Stimulated activated CD8-positive, alpha-beta memory T cell treated with anti-CD3 and anti-CD28 coated beads, Interleukin-7, amount 100 ng/mL, for 24 hours (primary cell): ENCODE measurements around the gene CSNK1G3.
A peak's percentile ranks its signal among the peaks of the same experiment; 100 is the strongest.
"Not testable (repeated sequence)": the region's sequence is repeated elsewhere in the genome, so short reads cannot be mapped to it uniquely, and the experiment has no call there.

ENCODE experiments used
- DNase-seq: peaks from one replicate; pipeline ENCODE4 v3.0.0-alpha.2; 2020; ENCODE audit warnings: low read depth

Gene CSNK1G3

GRCh38 chr5:123511648-123512605 lies at the start of gene CSNK1G3:
Gene CSNK1G3, plus strand, starts transcription at chr5:123512177. Its CDS starts 33,487 bp downstream, at chr5:123545664.
- peak; percentile 78 for DNase-seq

- not testable (repeated sequence) for DNase-seq
These were observed 45.1 kb upstream of the CSNK1G3 start for GRCh38 chr5:123466839-123467238.

DNA sequence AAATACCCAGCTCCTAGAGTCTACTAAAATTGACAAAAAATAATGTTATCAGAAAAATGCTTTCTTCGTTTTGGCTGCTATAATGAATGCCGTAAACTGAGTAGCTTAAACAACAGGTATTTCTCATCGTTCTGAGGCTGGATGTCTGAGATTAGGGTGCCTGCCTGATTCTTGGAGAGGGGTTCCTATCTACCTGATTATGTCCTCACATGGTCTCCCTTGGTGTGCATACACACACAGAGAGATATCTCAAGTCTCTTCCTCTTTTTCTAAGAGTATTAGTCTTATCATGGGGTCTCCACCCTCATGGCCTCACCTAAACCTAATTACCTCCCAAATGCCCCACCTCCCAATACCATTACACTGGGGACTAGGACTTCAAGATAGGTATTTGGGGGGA lies 40.6 kb upstream of the CSNK1G3 start:
- no peak for DNase-seq

GRCh38 chr5:123472150-123472924 lies 39.6 kb upstream of the CSNK1G3 start:
- DNase-seq = no peak

DNA sequence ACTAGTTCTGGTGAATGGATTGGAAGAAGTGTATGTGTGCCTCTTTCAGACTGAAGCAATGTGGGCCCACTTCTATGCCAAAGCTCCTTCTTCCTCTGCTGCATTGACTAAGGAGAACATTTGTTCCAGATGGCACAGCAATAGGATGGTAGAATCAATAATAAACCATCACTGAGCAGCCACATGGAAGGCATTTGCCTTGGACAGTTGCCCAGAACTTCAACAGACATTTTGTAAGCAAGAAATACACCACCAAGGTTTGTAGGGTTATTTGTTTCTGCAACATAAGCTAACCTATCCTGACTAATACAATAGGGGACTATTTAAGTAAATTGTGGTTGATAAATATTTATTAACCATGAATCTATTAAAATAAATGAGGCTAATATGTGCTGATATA lies 37.7 kb upstream of the CSNK1G3 start:
- DNase-seq = no peak

GRCh38 chr5:123476731-123477130 lies 35.2 kb upstream of the CSNK1G3 start:
- DNase-seq = no peak

DNA sequence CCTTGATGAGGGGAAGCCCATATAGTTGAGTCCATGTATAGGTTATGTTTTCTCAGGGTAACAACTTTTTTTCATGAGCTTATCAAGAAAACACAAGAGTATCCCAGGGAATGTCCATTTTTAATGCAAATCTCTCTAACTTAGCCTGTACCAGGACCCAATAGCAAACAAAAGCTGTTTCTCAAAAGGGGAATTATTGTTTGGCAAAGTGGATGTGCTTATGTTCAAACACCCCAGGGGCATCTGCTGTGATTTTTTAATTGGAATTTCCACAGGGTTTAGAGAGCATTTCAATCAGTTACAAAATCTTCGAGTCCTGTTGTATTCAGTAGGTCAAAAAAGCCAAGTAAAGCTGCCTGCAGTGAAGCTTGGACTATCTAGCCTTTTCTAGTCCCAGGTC lies 33.4 kb upstream of the CSNK1G3 start:
- DNase-seq = no peak

DNA sequence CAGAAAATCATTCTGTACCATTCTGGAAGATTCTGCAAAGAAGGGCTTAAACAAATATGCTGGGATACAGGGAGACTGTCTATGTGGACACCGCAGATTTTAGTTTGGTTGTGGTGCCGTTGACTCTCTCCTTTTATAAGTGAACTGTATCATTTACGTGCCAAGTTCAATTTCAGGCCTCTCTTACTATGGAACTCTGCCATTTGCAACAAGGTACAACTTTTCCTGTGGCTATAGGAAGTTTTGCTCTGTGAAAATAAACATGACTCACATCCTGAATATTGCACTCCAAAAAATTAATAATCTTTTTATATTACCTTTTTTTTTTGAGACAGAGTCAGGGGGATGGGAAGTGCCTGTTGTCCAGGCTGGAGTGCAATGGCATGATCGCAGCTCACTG lies 29.7 kb upstream of the CSNK1G3 start:
- DNase-seq = no peak

- no peak for DNase-seq
These were observed 28.4 kb upstream of the CSNK1G3 start for GRCh38 chr5:123483446-123484077.

DNA sequence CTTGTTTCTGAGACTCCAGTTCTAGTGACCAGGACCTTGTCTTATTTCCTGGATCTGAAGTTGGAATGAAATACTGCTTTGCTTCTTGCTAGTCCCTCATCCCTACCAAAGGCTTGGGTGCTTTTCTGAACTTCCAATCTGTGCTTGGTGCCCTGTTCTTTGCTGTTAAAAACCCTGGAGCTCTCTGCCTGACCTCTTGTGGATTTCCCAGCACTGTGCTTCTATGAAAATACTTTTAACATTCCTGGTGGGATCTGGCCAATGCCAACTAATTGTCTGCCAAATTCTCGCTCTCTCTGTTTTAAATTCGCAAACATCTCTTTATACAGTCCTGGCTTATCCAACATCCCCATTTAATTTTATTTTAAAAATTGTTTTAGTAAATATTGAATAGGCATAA lies 26.7 kb upstream of the CSNK1G3 start:
- DNase-seq = no peak

DNA sequence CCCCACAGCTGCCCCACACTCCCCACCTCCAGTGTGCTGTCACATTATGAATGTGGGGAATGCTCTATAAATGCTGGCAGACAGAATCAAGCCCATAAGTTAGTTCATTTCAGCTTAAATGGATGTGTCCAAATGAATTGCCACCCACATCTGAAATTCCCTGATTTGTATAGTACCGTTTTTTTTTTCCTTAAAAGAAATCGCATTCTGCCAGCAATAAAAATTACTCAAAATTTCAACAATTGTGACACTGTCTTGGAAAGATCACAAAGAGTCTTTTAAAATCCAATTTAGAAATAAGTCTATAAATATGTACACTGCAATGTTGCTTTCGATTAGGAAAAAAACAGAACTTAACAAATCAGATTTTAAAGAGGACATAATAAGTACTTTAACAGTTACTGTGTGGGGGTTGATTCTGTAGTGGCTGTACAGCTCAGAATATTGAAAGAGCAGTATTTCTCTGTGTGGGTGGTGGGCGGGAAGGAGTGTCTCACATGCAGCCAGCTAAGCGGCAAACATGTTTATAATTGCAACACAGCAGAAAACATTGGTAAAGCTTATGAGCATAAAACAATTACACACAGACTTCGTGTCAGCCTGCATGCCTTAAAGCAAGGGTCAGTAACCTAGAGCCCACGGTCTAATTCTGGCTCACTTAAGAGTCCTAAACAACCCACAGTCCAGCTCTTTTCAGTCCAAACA lies 24.9 kb upstream of the CSNK1G3 start:
- DNase-seq = no peak

DNA sequence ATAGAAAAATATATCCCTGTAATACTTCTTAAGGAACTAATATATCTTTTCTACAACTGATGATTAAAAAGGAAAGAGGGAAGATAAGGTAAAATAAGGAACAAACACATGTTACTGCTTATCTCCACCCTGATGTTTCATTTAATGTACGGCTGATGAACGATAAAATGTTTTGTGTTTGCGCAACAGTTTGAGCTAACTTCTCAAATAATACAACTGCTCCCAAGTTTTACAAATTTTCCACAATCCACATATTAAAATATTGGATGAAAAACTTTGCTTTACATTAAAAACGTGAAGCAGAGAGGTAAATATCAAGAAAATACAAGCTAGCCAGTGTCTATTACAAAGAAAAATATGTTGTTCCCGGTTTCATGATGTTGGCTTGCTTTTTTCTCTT lies 21.0 kb upstream of the CSNK1G3 start:
- no peak for DNase-seq

DNA sequence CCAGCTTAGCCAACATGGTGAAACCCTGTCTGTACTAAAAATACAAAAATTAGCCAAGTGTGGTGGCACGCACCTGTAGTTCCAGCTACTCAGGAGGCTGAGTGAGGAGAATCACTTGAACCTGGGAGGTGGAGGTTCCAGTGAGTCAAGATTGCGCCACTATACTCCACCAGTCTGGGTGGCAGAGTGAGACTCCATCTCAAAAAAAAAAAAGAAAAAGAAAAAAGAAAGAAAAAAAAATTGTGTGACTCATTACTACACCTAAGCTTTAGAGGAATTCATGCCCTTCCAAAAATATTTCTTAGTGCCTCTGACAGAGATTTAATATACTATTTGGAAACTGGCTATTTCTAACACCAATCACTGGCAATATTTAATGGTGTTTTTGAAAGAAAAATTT lies 16.8 kb upstream of the CSNK1G3 start:
- DNase-seq = not testable (repeated sequence)

- no peak for DNase-seq
These were observed 15.1 kb upstream of the CSNK1G3 start for GRCh38 chr5:123496892-123497291.

DNA sequence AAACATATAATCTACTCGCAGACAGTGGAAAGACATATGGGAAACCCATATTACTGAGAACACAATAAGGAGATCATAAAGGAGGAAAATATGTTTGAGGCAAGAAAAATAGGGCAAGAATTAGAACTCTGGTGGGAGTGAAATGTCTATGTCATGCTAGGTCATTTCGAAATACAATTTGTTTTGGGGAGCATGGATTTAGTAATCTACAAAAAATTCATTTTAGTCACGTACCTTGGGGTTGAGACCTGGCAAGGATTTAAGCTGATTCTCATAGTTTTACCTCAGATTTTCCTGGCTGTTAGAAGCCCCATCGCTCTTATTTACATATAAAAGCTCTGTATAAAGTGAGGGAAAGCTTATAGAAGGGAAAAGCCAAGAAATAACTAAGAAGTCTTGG lies 11.5 kb upstream of the CSNK1G3 start:
- no peak for DNase-seq

- no peak for DNase-seq
These were observed 9.9 kb upstream of the CSNK1G3 start for GRCh38 chr5:123502120-123502519.

- DNase-seq = no peak
These were observed 8.7 kb upstream of the CSNK1G3 start for GRCh38 chr5:123503299-123503698.

GRCh38 chr5:123505633-123506032 lies 6.3 kb upstream of the CSNK1G3 start:
- no peak for DNase-seq

DNA sequence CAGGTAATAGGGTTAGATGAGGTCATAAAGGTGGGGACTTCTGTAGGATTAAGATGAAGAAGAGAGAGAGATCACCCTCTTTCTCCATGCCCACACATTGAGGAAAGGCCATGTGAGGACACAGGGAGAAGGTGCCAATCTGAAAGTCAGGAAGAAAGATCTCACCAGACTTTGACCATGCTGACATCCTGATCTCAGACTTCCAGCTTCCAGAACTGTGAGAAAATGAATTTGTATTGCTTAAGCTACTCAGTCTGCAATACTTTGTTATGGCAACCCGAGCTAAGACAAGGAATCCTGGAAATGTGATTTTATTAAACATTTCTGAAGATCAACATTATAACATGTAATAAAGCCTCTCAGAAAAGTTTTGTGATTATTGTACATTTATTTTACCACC lies 3.5 kb upstream of the CSNK1G3 start:
- DNase-seq = no peak

- no peak for DNase-seq
These were observed 708 bp upstream of the CSNK1G3 start for GRCh38 chr5:123511290-123511647.

DNA sequence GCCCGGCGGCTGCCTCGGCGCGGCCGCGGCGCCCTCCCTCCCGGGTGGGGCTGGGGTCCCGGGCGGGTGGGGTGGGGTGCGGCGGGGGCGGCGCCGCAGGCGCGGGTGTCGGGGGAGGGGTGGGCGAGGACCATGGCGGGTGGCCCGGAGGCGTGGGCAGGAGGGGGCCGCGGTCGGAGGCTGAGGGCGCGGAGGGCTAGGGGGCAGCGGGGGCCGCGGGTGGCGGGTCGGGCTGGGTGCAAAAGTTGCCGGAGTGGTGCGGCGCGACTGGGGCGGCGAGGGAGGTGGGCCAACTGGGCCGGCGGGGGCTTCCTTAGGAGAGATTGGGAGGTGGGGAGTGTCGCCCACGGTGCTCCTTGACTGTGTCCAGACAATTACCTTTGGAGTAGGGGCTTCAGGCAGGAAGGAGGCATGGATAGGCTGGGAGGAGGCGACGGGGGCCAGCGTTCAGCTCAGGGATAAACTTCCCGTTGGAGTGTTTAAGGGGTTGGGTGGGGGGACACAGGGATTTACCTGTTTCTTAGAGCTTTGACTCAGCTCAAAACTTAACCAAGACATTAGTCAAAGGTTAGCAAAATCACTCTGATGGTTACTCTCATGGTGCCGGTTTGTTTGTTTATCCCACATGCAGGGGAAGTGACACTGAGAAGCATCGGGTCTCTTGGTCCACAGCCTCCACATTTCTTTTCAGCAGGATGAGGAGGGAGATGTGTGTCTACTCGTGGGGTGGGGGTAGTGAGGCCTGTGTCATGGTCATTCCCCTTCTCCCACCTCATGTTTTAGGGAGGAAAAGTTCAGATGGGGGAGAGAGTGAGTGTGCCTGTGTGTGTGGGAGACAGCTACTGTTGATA lies 859 bp downstream of the CSNK1G3 start:
- peak; percentile 4 for DNase-seq
